Measurements from ENCODE around the gene CNMD.

DNA sequence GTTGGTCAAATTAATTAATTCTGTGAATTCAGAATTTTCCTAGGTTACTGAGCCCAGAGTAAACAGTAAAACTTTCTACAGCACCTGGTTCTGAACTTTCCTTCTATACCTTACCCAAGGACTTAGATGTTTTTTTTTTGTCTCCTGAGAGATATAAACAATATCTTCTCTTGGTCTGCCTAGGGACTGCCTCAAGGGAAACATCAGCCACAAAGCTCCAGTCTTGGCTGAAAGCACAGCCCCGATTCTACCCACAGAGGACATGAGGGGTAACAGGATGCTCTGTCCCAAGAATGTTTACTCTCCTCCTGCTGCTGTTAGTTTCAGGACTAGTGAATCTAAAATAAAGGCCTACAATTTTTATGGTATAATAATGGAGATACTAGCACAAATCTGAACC is 14.3 kb downstream of the CNMD start:
- TF ChIP-seq CHD1 (IDR thresholded peaks at IDR 0.05; ENCODE audit: low read depth, low read length) (no peak), MAZ (IDR thresholded peaks at IDR 0.05; ENCODE audit: borderline replicate concordance, low read depth, low read length) (no peak)
